Occipital lobe (tissue), 2 donors: ENCODE data around the gene SNCB. TPM values are rescaled to one million over a fixed set of nuclear protein-coding genes. Genes with fewer than 3 reads are reported as not detected.
A peak's percentile ranks its signal among the peaks of the same experiment; 100 is the strongest.

ENCODE experiments used
- DNase-seq: peaks from one replicate; lab custom pipeline; 2025; lab: John Stamatoyannopoulos, UW
- total RNA-seq: library from RNA; depleted of rRNA; stranded (reverse); fragments of >200 nt; gene quantifications from one replicate; pipeline ENCODE4 v1.2.3, GENCODE V29; 2014

The SNCB gene
- total RNA-seq, 1 donor from 2014 or later = 12.6 TPM

DNA sequence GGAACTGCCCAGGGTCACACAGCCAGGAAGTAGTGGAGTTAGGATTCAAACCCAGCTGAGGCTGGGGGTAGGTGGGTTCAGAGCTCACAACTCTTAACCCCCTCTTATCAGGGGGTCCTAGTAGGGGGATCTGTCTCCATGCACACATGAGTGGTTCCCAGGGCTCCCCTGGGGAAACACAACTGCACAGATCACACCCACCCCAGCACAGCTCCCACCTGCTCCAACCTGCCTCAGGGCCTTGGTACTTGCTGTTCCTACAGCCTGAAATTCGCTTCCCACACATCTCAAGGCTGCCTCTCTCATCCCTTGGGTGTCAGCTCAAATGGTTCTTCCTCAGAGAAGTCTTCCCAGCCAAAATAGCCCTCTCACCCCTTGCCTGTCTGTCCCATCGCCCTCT, 4.8 kb downstream of the SNCB start:
- no peak for DNase-seq

DNA sequence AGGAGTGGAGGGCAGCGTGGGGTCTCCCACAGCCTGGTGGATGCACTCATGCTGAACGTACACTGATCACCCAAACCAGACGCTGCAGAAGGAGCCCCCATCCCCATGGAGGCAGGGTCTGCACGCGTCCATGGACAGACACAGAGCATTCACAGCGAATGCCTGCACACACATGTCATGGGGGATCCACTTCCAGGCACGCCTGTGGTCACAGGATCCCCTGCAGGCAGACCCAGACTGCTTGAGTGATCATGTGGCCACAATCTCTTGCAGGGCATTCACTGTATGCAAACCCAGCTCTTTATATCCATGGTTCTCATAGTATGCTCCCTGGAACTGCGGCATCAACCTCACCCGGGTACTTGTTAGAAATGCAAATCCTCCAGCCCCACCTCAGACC, 5.4 kb downstream of the SNCB start:
- DNase-seq = no peak

DNA sequence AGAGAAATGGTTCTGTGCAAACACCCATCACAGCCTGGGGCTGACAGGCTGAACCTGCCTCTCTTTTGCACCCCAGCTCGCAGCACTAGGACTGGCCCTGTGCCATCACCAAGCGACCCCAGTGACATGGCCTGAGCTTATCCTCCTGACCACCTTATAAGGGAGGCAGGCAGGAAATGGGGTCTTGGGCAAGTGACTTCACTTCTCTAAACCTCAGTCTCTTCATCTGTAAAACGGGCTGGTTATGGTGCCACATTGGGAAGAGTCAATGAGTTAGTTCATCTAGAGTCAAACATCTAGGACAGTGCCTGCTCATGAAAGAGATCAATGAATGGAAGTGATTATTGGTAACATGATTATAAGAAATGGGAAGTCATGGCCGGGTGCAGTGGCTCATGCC, 6.2 kb downstream of the SNCB start:
- no peak for DNase-seq

GRCh38 chr5:176621661-176622079, 8.7 kb downstream of the SNCB start:
- DNase-seq = peak; percentile 65

DNA sequence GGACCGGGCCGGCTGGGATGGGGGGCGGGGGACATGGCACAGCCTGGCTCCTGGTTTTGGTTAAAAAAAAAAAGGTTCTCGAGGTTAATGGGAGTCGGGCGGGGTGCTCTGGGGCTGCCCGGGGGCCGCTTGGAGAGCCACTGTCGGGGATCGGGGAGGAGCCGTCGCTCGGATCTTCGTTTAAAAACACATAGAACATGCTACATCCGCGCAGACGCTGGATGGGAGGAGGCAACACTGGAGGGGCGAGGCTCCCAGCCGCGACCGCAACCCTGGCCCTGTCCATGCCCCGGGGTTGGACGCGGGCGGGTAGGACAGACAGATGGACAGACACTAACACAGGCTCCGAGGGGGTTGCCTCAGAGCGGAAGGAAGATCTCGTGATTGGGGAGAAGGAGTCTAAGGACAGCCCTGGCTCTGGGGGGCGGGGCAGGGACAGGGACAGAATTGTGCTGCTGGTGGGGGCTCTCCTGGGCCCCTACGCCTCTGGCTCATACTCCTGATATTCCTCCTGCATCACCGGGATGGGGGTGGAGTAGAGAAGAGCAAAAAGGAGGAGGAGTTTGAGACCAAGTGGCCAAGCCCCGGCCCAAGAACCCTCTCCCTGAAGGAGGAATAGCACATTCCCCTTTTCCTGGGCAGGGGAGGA, 9.9 kb downstream of the SNCB start:
- no peak for DNase-seq

DNA sequence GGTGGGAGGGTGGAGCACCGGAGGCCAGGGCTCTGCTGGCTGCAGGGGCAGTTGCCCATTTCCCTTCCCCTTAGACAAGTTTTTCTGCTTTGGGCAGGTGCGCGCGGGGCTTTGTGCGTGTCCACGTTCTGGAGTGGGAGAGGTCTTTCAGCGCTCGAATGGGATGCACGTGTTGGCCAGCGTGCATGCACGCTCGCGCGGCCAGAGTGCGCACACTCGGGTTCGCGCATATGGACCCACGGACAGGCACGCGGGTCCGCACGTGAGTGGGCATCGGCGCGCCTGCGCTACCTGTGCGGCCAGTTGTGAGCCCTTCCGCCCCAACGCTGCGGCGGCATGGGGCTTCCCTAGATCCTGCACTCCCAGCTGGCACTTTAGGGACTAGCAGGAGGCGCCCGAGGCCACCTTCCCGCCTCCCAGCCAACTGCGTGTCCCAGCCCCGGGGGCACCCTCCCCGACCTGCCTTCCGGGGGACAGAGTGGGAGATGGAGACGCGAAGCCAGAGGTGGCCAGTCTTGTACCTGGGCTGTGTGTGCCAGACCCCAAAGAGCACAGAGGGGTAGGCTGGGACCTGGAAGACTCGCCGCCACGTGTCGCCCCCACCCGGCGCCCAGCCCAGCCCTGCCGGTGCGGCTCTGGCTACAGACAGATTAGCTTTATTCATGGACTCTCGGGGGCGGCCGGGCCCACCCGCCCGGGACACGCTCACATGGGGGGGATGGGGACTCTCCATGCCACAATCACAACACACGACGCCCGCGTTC, 10.6 kb downstream of the SNCB start:
- no peak for DNase-seq

GRCh38 chr5:176619203-176619568, 11.1 kb downstream of the SNCB start:
- peak; percentile 86 for DNase-seq

GRCh38 chr5:176618783-176619182, 11.6 kb downstream of the SNCB start:
- DNase-seq = no peak

DNA sequence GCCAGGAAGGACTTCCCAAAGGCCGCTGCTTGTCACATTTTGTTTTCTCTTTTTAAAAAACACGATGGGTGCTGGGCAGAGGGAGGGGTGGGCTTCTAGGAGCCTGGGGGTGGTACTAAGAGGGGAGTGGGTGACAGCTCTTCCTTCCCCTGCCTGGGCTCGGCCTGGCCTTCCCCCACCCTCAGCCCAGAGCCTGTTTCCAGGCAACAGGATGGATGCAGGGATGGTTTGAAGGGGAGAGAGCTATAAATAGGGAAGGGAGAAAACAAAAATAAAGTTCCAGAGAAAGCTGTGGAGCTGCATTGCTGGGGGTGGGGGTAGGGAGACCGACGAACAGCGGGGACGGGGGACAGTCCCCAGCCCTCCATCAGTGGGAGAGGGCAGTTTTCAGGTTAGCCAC, 13.8 kb downstream of the SNCB start:
- DNase-seq = no peak

GRCh38 chr5:176614805-176615478, 15.4 kb downstream of the SNCB start:
- DNase-seq = no peak

DNA sequence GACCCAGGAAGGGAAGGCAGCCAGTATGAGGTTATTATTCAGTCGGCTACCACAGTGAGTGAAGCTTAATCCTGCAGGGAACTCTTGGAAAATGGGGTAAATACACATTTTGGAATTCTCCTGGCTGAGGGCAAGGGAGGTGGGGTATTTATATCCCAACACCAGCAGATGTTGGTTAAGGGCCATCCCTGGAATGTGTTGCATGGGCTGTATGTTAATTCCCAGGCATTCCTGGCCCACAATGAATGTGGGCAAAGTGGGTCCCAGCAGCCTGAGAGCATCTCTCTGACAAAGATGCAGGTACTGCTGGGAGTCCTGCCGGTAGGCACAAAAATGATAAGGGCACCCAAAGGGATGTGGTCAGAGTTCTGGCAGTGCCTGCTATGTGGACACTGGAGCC, 17.5 kb downstream of the SNCB start:
- no peak for DNase-seq

GRCh38 chr5:176612008-176612407, 18.3 kb downstream of the SNCB start:
- no peak for DNase-seq

GRCh38 chr5:176611435-176611834, 18.9 kb downstream of the SNCB start:
- no peak for DNase-seq

DNA sequence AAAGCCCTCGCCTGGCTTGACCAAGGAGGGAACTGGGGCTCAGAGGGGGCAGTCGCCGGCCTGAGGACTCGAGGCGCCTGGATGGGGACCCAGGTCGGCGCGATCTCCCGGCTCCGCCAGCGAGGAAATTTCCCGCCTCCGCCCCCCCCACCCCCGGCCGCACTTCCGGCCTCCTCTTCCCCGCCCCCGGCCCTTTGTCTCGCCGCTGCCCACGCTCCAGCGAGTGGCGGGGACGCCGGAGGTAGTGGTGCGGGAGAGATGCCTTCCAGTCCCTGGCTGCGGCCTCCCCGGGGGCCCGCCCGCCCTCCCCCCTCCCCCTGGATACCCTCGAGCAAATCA, 19.9 kb downstream of the SNCB start:
- no peak for DNase-seq

- DNase-seq = peak; percentile 30
Measured at GRCh38 chr5:176609724-176610434, 20.5 kb downstream of the SNCB start, which contains the start of gene GPRIN1. Gene GPRIN1 (minus strand): TSS chr5:176610156. CDS start chr5:176599834, 10,322 bp downstream.

GRCh38 chr5:176608937-176609723, 21.2 kb downstream of the SNCB start:
- DNase-seq = peak; percentile 29

DNA sequence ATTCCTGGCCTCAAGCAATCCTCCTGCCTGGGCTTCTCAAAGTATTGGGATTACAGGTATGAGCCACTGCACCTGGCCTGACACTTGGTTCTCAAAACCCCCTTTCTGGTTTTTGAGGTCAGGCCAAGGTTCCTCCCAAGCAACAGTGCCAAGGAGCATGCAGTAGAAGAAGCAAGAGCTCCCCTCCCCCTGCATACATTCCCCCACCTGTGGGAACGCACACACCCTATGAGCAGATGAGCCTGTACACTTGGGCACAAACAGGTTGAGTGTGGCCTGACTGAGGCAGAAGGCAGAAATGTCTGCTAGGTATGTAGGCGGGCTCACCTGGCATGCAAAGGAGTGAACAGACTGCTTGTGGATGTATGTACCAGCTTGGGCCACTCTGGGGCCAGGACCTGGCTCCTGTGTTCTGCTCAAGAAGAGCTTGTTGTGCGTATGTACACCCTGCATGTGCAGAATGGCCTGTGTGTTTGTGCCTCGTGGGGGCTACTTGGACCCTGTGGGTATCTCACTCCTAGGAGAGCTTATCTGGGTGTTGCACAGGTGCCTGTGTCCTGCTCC, 22.1 kb downstream of the SNCB start:
- DNase-seq = no peak

DNA sequence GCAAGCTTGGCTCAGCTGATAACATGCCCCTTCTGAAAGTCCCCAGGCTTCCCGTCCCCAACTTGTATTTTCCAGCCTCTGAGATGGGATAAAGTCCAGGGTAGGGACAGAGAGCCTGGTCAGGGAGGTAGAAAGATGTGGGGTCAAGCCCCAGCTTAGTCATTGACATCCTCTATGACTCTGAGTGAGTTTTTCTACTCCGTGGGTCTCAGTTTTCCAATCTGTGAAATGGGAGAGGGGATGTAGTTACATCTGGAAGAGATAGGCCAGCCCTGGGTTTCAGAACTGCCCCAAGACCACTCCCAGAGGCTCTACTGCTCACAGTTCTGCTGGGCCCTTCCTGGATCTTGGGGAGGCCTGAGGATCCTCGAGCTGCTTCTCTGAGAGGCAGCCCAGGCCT, 23.5 kb downstream of the SNCB start:
- no peak for DNase-seq

DNA sequence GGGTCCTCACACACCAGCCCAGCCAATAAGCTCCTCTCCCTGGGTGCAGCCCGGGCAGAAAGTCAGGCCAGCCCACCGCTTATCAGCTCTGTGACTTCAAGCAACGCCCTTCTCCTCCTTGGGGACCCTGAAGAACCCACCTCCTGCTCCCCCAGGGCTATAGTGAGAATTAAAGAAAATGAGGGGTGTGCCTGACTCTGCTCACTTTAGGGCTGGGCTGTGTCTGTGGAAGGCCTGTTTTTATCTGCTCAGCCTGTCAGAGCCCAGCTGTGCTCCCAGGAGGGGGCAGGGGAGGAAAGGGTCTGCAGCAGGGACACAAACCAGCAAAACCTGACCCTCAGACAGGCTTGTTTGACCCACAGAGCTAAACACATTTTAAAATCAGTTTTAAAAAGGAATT, 24.3 kb downstream of the SNCB start:
- no peak for DNase-seq

- no peak for DNase-seq
Measured at GRCh38 chr5:176603091-176603490, 27.2 kb downstream of the SNCB start.

DNA sequence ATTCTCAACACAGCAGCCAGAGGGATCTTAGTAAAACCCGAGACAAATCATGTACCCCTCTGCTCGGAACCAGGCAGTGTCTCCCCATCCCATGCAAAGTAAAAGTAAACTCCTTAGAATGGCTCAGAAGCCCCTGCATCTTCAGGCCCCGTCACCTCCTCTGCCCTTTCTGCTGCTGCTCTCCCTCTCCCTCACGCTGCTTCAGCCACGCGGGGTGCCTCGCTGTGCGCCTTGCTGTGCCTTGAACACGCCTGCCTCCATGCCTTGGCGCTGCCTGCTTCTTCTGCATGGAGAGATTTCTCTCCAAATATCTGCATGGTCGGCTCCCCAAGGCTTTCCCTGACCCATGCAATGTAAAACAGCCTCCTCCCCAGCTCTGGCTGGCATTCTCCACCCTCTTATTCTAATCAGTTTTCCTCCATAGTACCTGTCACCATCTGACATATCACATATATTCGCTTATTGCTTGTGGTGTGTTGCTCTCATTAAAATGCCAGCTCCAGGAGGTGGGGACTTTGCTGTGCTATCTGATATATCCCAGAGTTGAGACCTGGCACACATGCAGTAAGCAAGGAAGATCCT, 28.3 kb downstream of the SNCB start:
- no peak for DNase-seq
